Activated CD4-positive, alpha-beta T cell treated with anti-CD3 and anti-CD28 coated beads, Interleukin-10, Interleukin-2, amounts not matched to agents 100 ng/mL and 50 ng/mL, durations not matched to agents 16 hours and 8 hours (primary cell): Measurements from ENCODE around the gene RNF11.
A peak's percentile ranks its signal among the peaks of the same experiment; 100 is the strongest.
"Not testable (repeated sequence)": the region's sequence is repeated elsewhere in the genome, so short reads cannot be mapped to it uniquely, and the experiment has no call there.

Experiments
- DNase-seq: peaks from one replicate; pipeline ENCODE4 v3.0.0-alpha.2; 2020

Gene RNF11

GRCh38 chr1:51235673-51236530 is at the start of gene RNF11:
Gene RNF11, plus strand, starts transcription at chr1:51236273. Its CDS starts 484 bp downstream, at chr1:51236757.
- peak; percentile 93 for DNase-seq

GRCh38 chr1:51188230-51188629 is 47.8 kb upstream of the RNF11 start:
- no peak for DNase-seq

GRCh38 chr1:51189421-51190073 is 46.5 kb upstream of the RNF11 start:
- peak; percentile 57 for DNase-seq

- DNase-seq: no peak
These were observed 45.1 kb upstream of the RNF11 start for GRCh38 chr1:51190961-51191360.

GRCh38 chr1:51192213-51192843 is 43.7 kb upstream of the RNF11 start:
- DNase-seq: peak; percentile 62

GRCh38 chr1:51193564-51193963 is 42.5 kb upstream of the RNF11 start:
- DNase-seq: no peak

- DNase-seq: peak; percentile 31
These were observed 32.8 kb upstream of the RNF11 start for GRCh38 chr1:51203121-51203873.

- no peak for DNase-seq
These were observed 32.2 kb upstream of the RNF11 start for GRCh38 chr1:51203874-51204245.

GRCh38 chr1:51210055-51210454 is 26.0 kb upstream of the RNF11 start:
- no peak for DNase-seq

GRCh38 chr1:51210676-51211075 is 25.4 kb upstream of the RNF11 start:
- no peak for DNase-seq

GRCh38 chr1:51214615-51215131 is 21.4 kb upstream of the RNF11 start:
- peak; percentile 64 for DNase-seq

GRCh38 chr1:51215169-51215568 is 20.9 kb upstream of the RNF11 start:
- no peak for DNase-seq

- no peak for DNase-seq
These were observed 19.4 kb upstream of the RNF11 start for GRCh38 chr1:51216631-51217030.

- DNase-seq: no peak
These were observed 19.0 kb upstream of the RNF11 start for GRCh38 chr1:51217101-51217500.

- no peak for DNase-seq
These were observed 17.5 kb upstream of the RNF11 start for GRCh38 chr1:51218570-51218969.

GRCh38 chr1:51219022-51219421 is 17.1 kb upstream of the RNF11 start:
- no peak for DNase-seq

- not testable (repeated sequence) for DNase-seq
These were observed 14.5 kb upstream of the RNF11 start for GRCh38 chr1:51221529-51221928.

- DNase-seq: no peak
These were observed 13.8 kb upstream of the RNF11 start for GRCh38 chr1:51222136-51222787.

- no peak for DNase-seq
These were observed 13.3 kb upstream of the RNF11 start for GRCh38 chr1:51222809-51223208.

- DNase-seq: no peak
These were observed 11.8 kb upstream of the RNF11 start for GRCh38 chr1:51224255-51224654.

- DNase-seq: not testable (repeated sequence)
These were observed 8.7 kb upstream of the RNF11 start for GRCh38 chr1:51227231-51227960.

GRCh38 chr1:51228471-51228870 is 7.6 kb upstream of the RNF11 start:
- DNase-seq: not testable (repeated sequence)
